Activated CD4-positive, alpha-beta memory T cell treated with anti-CD3 and anti-CD28 coated beads for 36 hours (primary cell): ENCODE measurements around the gene MEGF8. TPM values are rescaled to one million over a fixed set of nuclear protein-coding genes. Genes with fewer than 3 reads are reported as not detected.

ENCODE experiments used
- CTCF ChIA-PET: fragments of 350-600 bp; sonication (Branson Sonifier 250); formaldehyde crosslinking; loops from one replicate; lab custom pipeline; 2021; ENCODE audit warnings: antibody characterized with exemption, inconsistent platforms; lab: Charles Lee
- POLR2A ChIA-PET: fragments of 350-600 bp; sonication (Branson Sonifier 250); formaldehyde crosslinking; loops from one replicate; lab custom pipeline; 2021; ENCODE audit warnings: antibody characterized with exemption; lab: Charles Lee
- DNase-seq: peaks from one replicate; pipeline ENCODE4 v3.0.0-alpha.2; 2020
- H3K27ac Mint-ChIP-seq: one replicate; pipeline ENCODE4 v1.8.0; 2021; ENCODE audit warnings: mixed read lengths
- H3K27me3 Mint-ChIP-seq: one replicate; pipeline ENCODE4 v1.8.0; 2021; ENCODE audit warnings: mixed read lengths
- H3K36me3 Mint-ChIP-seq: one replicate; pipeline ENCODE4 v1.8.0; 2021; ENCODE audit warnings: mixed read lengths
- H3K4me1 Mint-ChIP-seq: one replicate; pipeline ENCODE4 v1.8.0; 2021; ENCODE audit warnings: low read depth, mixed read lengths
- H3K4me3 Mint-ChIP-seq: one replicate; pipeline ENCODE4 v1.8.0; 2021; ENCODE audit warnings: mild to moderate bottlenecking, mixed read lengths
- H3K9me3 Mint-ChIP-seq: one replicate; pipeline ENCODE4 v1.8.0; 2021; ENCODE audit warnings: mixed read lengths
- intact Hi-C: fragments of 100-400 bp; cut with micrococcal nuclease; formaldehyde crosslinking; loops from one replicate; pipeline ENCODE4 v1.15.1; 2023
- total RNA-seq, 2 experiments: library from RNA; stranded (reverse); gene quantifications; one replicate each; pipeline ENCODE4 v1.2.3, GENCODE V29; 2021

The MEGF8 gene
- total RNA-seq, 2 experiments from 2014 or later: 6.0 to 7.2 TPM

DNA sequence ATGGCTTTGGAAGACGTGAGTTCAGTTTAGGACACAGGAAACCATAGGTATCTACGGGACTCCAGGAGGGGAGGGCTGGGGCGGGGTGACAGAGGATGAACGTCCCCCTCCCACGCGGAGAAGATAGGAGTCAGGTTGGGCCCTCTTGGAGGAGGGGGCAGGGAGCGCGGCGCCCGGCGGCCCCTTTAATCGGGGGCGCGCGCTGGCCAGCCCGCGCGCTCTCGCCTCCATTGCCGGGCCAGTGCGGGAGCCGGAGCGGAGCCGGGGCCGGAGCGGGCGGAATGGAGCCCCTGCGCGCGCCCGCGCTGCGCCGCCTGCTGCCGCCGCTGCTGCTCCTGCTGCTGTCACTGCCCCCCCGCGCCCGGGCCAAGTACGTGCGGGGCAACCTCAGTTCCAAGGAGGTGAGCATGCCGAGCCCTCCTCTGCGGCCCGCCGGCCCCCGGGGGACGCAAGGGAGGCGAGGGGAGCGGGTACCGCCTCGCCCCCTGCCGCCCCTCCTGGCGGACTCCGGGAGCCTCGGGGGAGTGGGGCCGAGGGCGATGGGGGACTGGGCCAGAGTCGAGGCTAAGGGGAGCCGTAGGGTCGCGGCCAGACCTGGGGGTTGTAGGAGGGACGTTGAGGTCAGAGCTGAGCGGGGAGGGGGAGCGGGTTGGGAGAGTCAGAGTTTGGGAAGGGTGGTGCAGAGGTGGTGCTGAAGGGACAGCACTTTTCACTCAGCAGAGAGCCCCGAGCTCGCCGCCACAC is 12.2 kb upstream of the MEGF8 start, which contains the start of gene TMEM145:
Gene TMEM145, plus strand, starts transcription at position 214 of the 744 bp plus-strand sequence. Its CDS starts 68 bp downstream, at position 282.
- peak; percentile 55 for DNase-seq
- POLR2A ChIA-PET: no interaction called here
- Mint-ChIP-seq H3K27me3 (peaks cover 30% of the 10 kb centered on the region), H3K36me3 (no peaks in the 10 kb centered on the region), H3K27ac (no peak within 1 kb of the TSS), H3K4me1 (peaks cover 18% of the 10 kb centered on the region), H3K4me3 (peak within 1 kb of the TSS; percentile 58), H3K9me3 (no peaks in the 10 kb centered on the region)
- CTCF ChIA-PET: no interaction called here
- intact Hi-C loops: no loop called here

DNA sequence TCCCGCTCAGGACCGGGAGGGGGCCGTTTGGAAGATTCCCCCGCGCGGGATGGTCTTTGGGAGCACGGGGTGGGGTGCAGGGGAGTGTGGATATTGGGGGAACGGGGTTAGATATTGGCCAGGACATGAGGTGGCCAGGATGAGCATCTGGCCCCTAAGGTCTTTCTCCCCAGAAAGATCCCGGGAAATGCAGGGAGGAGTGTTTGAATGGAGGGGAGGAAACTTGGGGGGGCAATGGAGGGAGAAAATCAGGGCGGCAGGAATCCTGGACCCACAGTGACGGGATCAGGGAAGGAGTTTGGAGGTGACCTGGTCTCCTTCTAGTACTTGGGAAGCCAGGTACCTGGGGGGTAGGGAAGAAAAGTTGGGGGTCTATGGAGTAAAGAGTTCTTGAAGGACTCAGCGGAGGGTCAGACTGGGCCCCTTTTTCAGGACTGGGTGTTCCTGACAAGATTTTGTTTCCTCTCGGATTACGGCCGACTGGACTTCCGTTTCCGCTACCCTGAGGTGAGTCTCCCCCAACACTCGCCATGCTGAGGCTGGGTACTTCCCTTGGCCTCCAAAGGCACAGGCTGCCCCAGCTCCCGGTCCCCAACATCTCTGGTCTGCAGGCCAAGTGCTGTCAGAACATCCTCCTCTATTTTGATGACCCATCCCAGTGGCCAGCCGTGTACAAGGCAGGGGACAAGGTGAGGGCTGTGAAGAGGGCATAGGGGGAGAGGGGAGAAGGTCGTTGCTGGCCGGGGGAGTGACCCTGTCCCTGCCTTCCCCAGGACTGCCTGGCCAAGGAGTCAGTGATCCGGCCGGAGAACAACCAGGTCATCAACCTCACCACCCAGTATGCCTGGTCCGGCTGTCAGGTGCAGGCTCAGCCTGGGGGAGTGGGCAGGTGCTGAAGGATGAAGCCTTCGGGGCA is 11.3 kb upstream of the MEGF8 start:
- Mint-ChIP-seq H3K36me3 (no peaks in the 10 kb centered on the region), H3K4me3 (peak overlapping the region; percentile 36), H3K27me3 (peaks cover 30% of the 10 kb centered on the region), H3K4me1 (peaks cover 18% of the 10 kb centered on the region), H3K9me3 (no peaks in the 10 kb centered on the region), H3K27ac (no peak overlapping the region)
- POLR2A ChIA-PET: no interaction called here
- CTCF ChIA-PET: no interaction called here
- DNase-seq: no peak
- intact Hi-C loops: no loop called here

DNA sequence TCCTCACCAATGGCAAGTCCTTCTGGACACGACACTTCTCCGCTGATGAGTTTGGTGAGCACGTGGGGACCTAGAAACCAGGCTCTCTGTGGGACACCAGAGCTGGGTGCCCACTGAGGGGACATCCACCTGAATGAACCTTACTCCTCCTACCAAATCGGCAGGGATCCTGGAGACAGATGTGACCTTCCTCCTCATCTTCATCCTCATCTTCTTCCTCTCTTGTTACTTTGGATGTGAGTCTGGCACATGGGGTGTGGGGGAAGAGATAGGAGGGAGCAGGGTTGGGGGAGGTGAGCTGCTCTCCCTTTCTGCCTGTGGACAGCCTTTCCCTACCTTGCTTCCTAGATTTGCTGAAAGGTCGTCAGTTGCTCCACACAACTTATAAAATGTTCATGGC is 10.4 kb upstream of the MEGF8 start:
- ChIA-PET POLR2A (interaction anchor here (1.0 kb wide), 1 partner anchor 13 kb away, joined by 3 read pairs; the partner anchor contains the start of gene PAFAH1B3), CTCF (no interaction called here)
- no peak for DNase-seq
- H3K27ac Mint-ChIP-seq: no peak overlapping the region
- H3K27me3 Mint-ChIP-seq: peaks cover 30% of the 10 kb centered on the region
- H3K36me3 Mint-ChIP-seq: no peaks in the 10 kb centered on the region
- H3K9me3 Mint-ChIP-seq: no peaks in the 10 kb centered on the region
- H3K4me1 Mint-ChIP-seq: peaks cover 18% of the 10 kb centered on the region
- no peak overlapping the region for H3K4me3 Mint-ChIP-seq
- intact Hi-C loops: no loop called here

DNA sequence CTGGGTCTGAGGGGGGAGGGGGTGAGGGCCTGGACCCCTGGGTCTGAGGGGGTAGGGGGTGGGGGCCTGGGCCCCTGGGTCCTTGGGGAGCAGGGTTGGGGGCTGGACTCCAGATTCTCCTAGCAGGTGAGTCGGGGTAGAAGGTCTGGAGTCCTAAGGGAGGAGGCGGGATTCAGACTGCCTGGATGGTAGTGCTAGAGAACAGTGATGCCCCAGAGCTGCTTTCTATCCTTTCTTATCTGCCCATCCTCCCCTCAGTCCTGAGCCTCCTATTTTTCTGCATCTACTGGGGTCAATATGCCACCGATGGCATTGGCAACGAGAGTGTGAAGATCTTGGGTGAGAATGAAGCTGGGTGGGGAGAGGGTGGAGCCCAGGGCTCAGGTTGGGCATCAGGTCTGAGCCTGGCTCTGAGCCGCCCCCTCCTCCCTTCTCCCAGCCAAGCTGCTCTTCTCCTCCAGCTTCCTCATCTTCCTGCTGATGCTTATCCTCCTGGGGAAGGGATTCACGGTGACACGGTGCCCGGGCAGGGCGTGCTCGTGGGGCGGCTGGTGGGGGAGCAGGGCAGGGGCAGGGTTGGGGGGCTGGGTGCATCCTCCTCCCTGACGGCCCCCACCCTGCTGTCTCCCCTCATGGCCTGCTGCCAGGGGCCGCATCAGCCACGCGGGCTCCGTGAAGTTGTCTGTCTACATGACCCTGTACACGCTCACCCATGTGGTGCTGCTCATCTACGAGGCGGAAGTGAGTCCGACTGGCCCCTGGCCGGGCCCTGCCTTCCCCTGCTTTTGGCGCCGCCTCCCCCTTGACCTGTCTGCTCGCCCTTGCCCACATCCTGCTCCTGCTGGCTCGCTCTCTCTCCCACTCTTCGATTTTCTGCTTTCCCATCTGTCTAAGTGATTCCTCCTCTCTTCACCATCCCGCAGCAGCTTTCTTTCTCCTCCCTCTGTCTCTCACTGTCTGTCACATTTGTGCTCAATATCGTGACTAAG is 8.9 kb upstream of the MEGF8 start:
- Mint-ChIP-seq H3K27ac (peak overlapping the region; percentile 4), H3K9me3 (no peaks in the 10 kb centered on the region), H3K4me1 (peaks cover 18% of the 10 kb centered on the region), H3K27me3 (peaks cover 28% of the 10 kb centered on the region), H3K36me3 (no peaks in the 10 kb centered on the region), H3K4me3 (no peak overlapping the region)
- POLR2A ChIA-PET: no interaction called here
- DNase-seq: no peak
- CTCF ChIA-PET: no interaction called here
- intact Hi-C loops: no loop called here

DNA sequence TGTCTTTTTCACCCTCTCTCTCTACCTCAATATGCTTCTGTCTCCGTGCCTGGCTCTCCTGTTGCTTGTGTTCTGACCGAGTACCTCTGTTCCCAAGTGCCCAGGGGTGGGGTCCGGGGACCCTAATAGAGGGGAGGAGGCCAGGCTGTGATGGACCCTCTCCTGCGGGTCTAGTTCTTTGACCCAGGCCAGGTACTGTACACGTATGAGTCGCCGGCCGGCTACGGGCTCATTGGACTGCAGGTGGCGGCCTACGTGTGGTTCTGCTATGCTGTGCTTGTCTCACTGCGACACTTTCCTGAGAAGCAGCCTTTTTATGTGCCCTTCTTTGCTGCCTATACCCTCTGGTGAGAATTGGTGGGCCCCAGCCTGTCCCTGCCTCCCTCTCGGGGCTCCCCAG is 7.9 kb upstream of the MEGF8 start:
- no peak overlapping the region for H3K4me3 Mint-ChIP-seq
- H3K9me3 Mint-ChIP-seq: no peaks in the 10 kb centered on the region
- CTCF ChIA-PET: no interaction called here
- H3K36me3 Mint-ChIP-seq: no peaks in the 10 kb centered on the region
- no peak for DNase-seq
- peaks cover 22% of the 10 kb centered on the region for H3K27me3 Mint-ChIP-seq
- intact Hi-C loops: no loop called here
- no peak overlapping the region for H3K27ac Mint-ChIP-seq
- H3K4me1 Mint-ChIP-seq: peaks cover 17% of the 10 kb centered on the region
- POLR2A ChIA-PET: no interaction called here

DNA sequence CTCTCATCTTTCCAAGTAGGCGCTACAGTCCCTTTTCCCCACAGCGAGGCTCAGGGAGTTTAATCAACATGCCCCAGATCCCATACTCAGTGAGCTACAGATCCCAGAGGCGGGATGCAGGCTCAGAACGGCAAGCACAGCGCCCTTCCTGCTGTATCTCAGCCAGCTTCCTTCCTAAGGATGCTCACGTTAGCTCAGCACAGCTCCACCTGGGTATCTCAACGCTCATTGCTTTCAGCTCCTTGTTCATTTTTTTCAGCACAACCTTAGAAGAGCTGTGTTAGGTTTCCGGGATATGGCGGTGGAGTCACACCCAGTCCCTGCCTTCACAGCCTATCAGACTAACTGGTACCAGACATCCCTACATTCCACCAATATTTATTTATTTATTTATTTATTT is 3.1 kb upstream of the MEGF8 start:
- Mint-ChIP-seq H3K4me3 (no peak overlapping the region), H3K27ac (no peak overlapping the region), H3K27me3 (peaks cover 13% of the 10 kb centered on the region), H3K9me3 (no peaks in the 10 kb centered on the region), H3K4me1 (peaks cover 19% of the 10 kb centered on the region), H3K36me3 (peaks cover 3% of the 10 kb centered on the region)
- DNase-seq: no peak
- intact Hi-C loops: no loop called here
- ChIA-PET CTCF (interaction anchor here (0.9 to 1.5 kb wide), 4 partner anchors 79 to 214 kb away, joined by 3 to 4 read pairs (median 4); partner anchors contain the start of gene GSK3A), POLR2A (no interaction called here)

DNA sequence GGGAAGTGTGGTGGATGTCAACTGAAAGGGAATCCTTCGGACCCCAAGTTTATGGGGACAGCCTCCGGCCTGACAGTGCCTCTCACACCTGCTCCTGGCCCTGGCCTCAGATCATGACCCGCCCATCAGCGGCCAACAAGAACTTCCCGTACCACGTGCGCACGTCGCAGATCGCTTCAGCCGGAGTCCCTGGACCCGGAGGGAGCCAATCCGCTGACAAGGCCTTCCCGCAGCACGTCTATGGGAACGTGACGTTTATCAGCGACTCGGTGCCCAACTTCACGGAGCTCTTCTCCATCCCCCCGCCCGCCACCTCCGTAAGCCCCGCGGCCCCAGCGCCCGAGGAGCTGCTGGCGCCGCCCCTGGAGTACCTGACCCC is 2.0 kb upstream of the MEGF8 start:
- no peaks in the 10 kb centered on the region for H3K9me3 Mint-ChIP-seq
- intact Hi-C loops: no loop called here

DNA sequence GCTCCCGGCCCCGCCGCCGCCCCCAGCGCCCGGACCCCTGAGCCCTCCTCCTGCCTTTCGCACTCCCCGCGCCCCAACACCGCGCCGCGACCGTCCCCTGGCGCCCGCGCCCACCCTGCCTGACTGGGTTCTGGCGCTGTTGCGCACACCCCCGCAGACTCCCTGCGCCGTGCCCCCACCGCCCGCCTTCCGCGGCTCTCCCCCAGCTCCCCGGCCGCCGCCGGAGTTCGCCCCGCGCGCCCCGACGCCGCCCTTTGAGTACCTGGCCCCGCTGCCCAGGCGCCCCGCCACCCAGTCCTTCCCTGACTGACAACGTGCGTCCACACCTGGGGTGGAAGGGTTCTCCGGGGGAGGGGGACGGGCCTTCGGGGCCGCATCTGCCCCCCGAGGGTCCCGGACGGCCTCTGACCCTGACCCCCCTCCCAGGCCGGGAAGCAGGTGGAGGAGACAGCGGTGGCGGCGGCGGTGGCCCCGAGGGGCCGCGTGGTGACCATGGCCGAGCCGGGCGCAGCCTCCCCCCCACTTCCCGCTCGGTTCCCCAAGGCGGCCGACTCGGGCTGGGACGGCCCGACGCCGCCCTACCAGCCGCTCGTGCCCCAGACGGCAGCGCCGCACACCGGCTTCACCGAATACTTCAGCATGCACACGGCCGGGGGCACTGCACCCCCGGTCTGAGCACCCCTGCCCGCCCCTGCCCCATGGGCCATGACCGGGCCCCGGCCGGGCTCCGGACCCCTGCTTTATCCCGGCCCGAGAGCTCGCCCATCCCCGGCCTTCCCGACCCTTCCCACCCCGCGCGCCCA is 1.4 kb upstream of the MEGF8 start:
- Mint-ChIP-seq H3K4me1 (peaks cover 19% of the 10 kb centered on the region), H3K36me3 (peaks cover 3% of the 10 kb centered on the region), H3K4me3 (peak overlapping the region; percentile 79), H3K27ac (no peak overlapping the region), H3K9me3 (no peaks in the 10 kb centered on the region), H3K27me3 (peaks cover 13% of the 10 kb centered on the region)
- CTCF ChIA-PET: interaction anchor here (0.8 to 1.5 kb wide), 2 partner anchors 192 to 289 kb away, joined by 3 read pairs; partner anchors contain the start of gene POU2F2
- POLR2A ChIA-PET: interaction anchor here (0.8 to 1.0 kb wide), 2 partner anchors 17 to 133 kb away, joined by 3 read pairs; no protein-coding TSS in a partner anchor
- intact Hi-C loops: loop anchor here (2.0 kb wide), 1 partner anchor 63 kb away; no protein-coding TSS in a partner anchor
- DNase-seq: peak; percentile 44

More for the DNA sequence above, 2.0 kb upstream of the MEGF8 start:
- ChIA-PET POLR2A (interaction anchor here (1.0 kb wide), 1 partner anchor 133 kb away, joined by 3 read pairs; no protein-coding TSS in a partner anchor), CTCF (interaction anchor here (0.8 to 1.5 kb wide), 2 partner anchors 191 to 289 kb away, joined by 3 read pairs; partner anchors contain the start of gene POU2F2)
- Mint-ChIP-seq H3K4me1 (peaks cover 19% of the 10 kb centered on the region), H3K27me3 (peaks cover 13% of the 10 kb centered on the region), H3K36me3 (peaks cover 3% of the 10 kb centered on the region), H3K4me3 (no peak overlapping the region), H3K27ac (no peak overlapping the region)
- DNase-seq: no peak

DNA sequence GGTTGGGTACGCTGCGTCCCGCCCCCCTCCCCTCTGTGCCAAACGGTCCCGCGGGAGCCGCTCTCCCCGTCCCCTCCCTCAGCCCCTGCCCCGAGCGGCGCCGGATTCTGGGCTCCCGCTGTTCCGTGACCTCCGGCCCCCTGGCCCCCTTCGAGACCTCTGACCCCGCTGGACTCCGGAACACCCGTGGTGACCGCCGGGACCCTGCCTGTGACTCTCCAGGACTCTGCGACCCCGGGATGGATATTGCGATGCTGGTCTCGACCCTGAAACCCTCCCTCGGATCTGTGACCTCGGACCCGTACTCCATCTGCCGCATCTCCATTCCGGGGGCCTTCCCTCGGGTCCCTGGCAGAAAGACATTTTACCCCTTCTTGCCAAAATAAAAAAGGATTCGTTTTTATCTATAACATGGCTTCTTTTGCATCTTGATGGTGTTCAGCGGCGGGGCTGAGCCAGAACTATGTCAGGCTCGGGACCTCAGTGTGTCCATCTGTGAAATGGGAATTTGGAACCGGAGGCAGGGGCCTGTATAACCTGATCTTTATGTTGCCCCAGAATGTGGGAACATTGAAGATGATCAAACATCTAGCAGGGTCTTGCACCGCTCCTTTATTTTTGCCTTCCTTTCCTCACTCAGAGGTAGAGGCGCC is 654 bp upstream of the MEGF8 start:
- Mint-ChIP-seq H3K27me3 (peaks cover 13% of the 10 kb centered on the region), H3K27ac (peak overlapping the region; percentile 32), H3K4me1 (peaks cover 19% of the 10 kb centered on the region), H3K4me3 (peak overlapping the region; percentile 79), H3K9me3 (no peaks in the 10 kb centered on the region), H3K36me3 (peaks cover 3% of the 10 kb centered on the region)
- intact Hi-C loops: loop anchor here (1.0 to 2.0 kb wide), 10 partner anchors 22 to 249 kb away; partner anchors contain the start of genes PAFAH1B3, POU2F2, PRR19 and ZNF526
- no peak for DNase-seq
- ChIA-PET POLR2A (interaction anchor here (0.8 kb wide), 1 partner anchor 18 kb away, joined by 3 read pairs; no protein-coding TSS in a partner anchor), CTCF (no interaction called here)
